Vagina (tissue), 2 donors: ENCODE data around the gene SCD5. TPM values are rescaled to one million over a fixed set of nuclear protein-coding genes. Genes with fewer than 3 reads are reported as not detected.

ENCODE experiments used
- DNase-seq, 2 donors: peaks; one replicate each; pipeline ENCODE4 v3.0.0-alpha.2; 2017; ENCODE audit errors: extremely low spot score in 2 of 2
- H3K27ac ChIP-seq: fragments of 200-600 bp; sonication (generic); one replicate; pipeline ENCODE4 v1.5.1; 2019
- H3K27me3 ChIP-seq: fragments of 200-600 bp; sonication (generic); one replicate; pipeline ENCODE4 v1.5.1; 2019
- H3K36me3 ChIP-seq, 2 donors: fragments of 200-600 bp; sonication (generic); one replicate each; pipeline ENCODE4 v1.5.1; 2017 to 2019
- H3K4me1 ChIP-seq: fragments of 200-600 bp; sonication (generic); one replicate; pipeline ENCODE4 v1.5.1; 2019
- H3K4me3 ChIP-seq, 2 donors: fragments of 200-600 bp; sonication (generic); 1 replicate in 1 of 2; 2 replicates in 1 of 2; pipeline ENCODE4 v1.5.1; 2016 to 2019
- H3K9me3 ChIP-seq: fragments of 200-600 bp; sonication (generic); one replicate; pipeline ENCODE4 v1.5.1; 2019
- POLR2A ChIP-seq, 2 donors: fragments of 450-650 bp; IDR thresholded peaks; one replicate each; pipeline ENCODE4 v1.6.1; 2017; ENCODE audit warnings: antibody characterized with exemption in 2 of 2, mild to moderate bottlenecking in 2 of 2, moderate library complexity in 2 of 2
- POLR2AphosphoS5 ChIP-seq, 2 donors: sonication (generic); formaldehyde crosslinking; IDR thresholded peaks; one replicate each; pipeline ENCODE4 v1.9.0; 2017; ENCODE audit warnings: antibody characterized with exemption in 2 of 2, mild to moderate bottlenecking in 2 of 2, low read depth in 1 of 2; ENCODE audit not compliant: insufficient read depth in 1 of 2
- intact Hi-C: fragments of 100-400 bp; cut with DNase I; formaldehyde crosslinking; loops from one replicate; pipeline ENCODE4 v1.15.1; 2023
- total RNA-seq: library from RNA; depleted of rRNA; stranded (reverse); fragments of >200 nt; gene quantifications from one replicate; pipeline ENCODE4 v1.2.3, GENCODE V29; 2016
- TF ChIP-seq, protein P1 (sequence below), 3 experiments: fragments of 450-650 bp in 2 of 3; fragments of 200-600 bp in 1 of 3; sonication (generic) in 1 of 3; IDR thresholded peaks; one replicate each; pipeline ENCODE4 v1.5.1; 2017 to 2019; ENCODE audit warnings: antibody characterized with exemption in 3 of 3, mild to moderate bottlenecking in 2 of 3, moderate library complexity in 2 of 3

SCD5 gene
- total RNA-seq, 1 donor from 2014 or later = 16.9 TPM

DNA sequence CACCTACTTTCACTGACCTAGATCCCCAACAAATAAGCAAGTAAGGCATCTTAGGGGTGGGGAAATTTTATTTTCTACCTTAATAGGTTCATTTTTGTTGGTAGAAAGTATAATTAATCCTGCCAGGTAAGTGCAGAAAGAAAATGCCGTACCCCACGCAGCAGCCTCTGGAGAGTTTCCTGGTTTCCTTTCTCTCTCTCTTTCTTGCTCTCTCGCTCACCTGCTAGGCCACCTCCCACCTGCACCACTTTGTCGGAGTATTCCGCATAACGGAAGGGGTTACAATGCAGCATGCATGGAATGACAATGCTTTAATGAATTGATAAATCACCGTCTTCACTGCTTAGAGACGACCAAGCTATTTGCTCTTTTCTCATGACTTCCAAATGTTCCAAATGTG, 101.0 kb downstream of the SCD5 start:
- DNase-seq = no peak
- TF ChIP-seq POLR2AphosphoS5 (IDR thresholded peaks at IDR 0.05; ENCODE audit: insufficient read depth in 1 of 2, low read depth in 1 of 2) (no peak), POLR2A (IDR thresholded peaks at IDR 0.05) (no peak)
- TF ChIP-seq, protein P1, sequence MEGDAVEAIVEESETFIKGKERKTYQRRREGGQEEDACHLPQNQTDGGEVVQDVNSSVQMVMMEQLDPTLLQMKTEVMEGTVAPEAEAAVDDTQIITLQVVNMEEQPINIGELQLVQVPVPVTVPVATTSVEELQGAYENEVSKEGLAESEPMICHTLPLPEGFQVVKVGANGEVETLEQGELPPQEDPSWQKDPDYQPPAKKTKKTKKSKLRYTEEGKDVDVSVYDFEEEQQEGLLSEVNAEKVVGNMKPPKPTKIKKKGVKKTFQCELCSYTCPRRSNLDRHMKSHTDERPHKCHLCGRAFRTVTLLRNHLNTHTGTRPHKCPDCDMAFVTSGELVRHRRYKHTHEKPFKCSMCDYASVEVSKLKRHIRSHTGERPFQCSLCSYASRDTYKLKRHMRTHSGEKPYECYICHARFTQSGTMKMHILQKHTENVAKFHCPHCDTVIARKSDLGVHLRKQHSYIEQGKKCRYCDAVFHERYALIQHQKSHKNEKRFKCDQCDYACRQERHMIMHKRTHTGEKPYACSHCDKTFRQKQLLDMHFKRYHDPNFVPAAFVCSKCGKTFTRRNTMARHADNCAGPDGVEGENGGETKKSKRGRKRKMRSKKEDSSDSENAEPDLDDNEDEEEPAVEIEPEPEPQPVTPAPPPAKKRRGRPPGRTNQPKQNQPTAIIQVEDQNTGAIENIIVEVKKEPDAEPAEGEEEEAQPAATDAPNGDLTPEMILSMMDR (IDR thresholded peaks at IDR 0.05) = no peak
- H3K36me3 ChIP-seq = no peaks in the 10 kb centered on the region
- H3K4me1 ChIP-seq = no peaks in the 10 kb centered on the region
- no peaks in the 10 kb centered on the region for H3K27me3 ChIP-seq
- intact Hi-C loops = no loop called here
- H3K4me3 ChIP-seq = no peak overlapping the region
- H3K9me3 ChIP-seq = no peaks in the 10 kb centered on the region
- H3K27ac ChIP-seq = no peak overlapping the region

DNA sequence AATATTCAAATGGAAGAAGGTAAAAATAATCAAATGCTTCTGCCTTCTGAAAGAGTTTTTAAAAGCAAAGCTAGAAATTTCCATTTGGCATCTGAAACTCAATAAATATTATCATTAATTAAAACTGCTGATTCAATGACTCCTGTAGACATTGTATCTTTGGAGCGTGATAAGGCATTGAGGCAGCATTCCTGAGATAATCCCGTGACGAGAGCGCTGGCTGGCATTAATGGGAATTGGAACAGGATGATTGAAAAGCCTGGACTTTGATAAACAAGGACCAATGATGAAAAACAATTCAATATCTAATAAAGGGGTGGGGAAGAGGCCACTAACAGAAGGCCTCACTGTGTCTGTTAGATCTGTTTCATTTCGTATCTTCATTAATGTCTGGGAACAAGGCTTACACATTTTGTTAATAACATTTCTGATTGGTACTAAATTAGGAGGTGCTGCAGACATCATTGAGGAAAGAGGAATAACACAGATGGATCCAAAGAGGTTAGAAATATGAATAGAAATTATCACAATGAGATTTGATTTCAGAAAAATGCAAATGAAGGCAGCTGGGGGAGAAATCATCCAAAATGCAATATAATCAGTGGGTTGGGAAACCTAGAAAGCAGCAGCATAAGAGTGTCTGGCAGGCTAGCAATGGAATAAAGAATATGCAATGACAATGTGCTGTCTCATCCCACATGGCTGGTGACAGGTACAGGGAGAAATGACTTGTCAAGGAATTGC, 102.3 kb downstream of the SCD5 start:
- Histone ChIP-seq H3K4me3 (no peak overlapping the region), H3K36me3 (no peaks in the 10 kb centered on the region), H3K27me3 (no peaks in the 10 kb centered on the region), H3K4me1 (no peaks in the 10 kb centered on the region), H3K27ac (no peak overlapping the region), H3K9me3 (no peaks in the 10 kb centered on the region)
- no peak for DNase-seq
- intact Hi-C loops = no loop called here
- TF ChIP-seq POLR2AphosphoS5 (IDR thresholded peaks at IDR 0.05; ENCODE audit: insufficient read depth in 1 of 2, low read depth in 1 of 2) (no peak), POLR2A (IDR thresholded peaks at IDR 0.05) (no peak)
- TF ChIP-seq, protein P1 (IDR thresholded peaks at IDR 0.05) = no peak

DNA sequence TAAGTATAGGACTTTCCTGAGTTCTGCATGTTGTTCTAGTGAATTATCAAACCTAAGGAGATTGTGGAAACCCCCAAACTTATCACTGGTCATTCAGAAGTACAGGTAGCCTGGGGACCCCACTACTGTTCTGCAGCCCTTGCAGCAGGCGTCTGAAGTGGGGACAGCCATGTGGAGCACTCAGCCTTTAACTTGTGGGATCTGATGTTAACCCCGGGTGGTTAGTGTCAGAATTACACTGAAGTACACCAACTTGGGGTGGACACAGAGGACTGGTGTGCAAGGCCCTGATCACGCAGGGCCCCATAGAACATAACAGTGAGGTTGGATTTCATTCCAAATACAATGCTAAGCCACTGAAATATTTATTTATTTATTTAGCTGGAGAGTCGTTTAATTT, 103.7 kb downstream of the SCD5 start:
- intact Hi-C loops = no loop called here
- no peaks in the 10 kb centered on the region for H3K27me3 ChIP-seq
- TF ChIP-seq, protein P1 (IDR thresholded peaks at IDR 0.05) = no peak
- TF ChIP-seq POLR2A (IDR thresholded peaks at IDR 0.05) = no peak
- TF ChIP-seq POLR2AphosphoS5 (IDR thresholded peaks at IDR 0.05; ENCODE audit: insufficient read depth in 1 of 2, low read depth in 1 of 2) = no peak
- DNase-seq = no peak
- H3K36me3 ChIP-seq = no peaks in the 10 kb centered on the region
- no peaks in the 10 kb centered on the region for H3K4me1 ChIP-seq
- no peaks in the 10 kb centered on the region for H3K9me3 ChIP-seq
- no peak overlapping the region for H3K27ac ChIP-seq
- H3K4me3 ChIP-seq = no peak overlapping the region

DNA sequence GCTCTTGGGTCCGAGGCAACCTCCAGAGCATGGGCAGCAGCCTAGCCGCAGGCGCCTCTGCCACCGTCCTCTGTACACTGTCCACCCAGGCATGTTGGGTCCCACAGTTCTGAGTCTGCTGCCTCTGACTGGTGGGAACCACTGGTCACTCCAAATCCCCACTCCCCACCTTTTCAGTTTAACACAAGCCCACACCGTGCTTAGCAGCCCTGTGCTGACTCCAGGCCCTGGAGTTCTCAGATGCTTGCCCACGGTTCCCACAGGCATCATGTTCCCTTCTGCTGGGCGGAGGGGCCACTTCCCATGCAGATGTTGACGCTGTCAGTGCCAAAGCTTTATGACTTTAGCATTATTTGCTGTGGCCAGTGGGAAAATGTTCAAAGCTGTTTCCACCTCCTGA, 104.5 kb downstream of the SCD5 start:
- intact Hi-C loops = no loop called here
- Histone ChIP-seq H3K9me3 (no peaks in the 10 kb centered on the region), H3K27me3 (no peaks in the 10 kb centered on the region), H3K36me3 (no peaks in the 10 kb centered on the region), H3K4me3 (no peak overlapping the region), H3K27ac (no peak overlapping the region), H3K4me1 (no peaks in the 10 kb centered on the region)
- DNase-seq = no peak
- TF ChIP-seq POLR2A (IDR thresholded peaks at IDR 0.05) = no peak
- TF ChIP-seq POLR2AphosphoS5 (IDR thresholded peaks at IDR 0.05; ENCODE audit: insufficient read depth in 1 of 2, low read depth in 1 of 2) = no peak
- TF ChIP-seq, protein P1 (IDR thresholded peaks at IDR 0.05) = no peak

DNA sequence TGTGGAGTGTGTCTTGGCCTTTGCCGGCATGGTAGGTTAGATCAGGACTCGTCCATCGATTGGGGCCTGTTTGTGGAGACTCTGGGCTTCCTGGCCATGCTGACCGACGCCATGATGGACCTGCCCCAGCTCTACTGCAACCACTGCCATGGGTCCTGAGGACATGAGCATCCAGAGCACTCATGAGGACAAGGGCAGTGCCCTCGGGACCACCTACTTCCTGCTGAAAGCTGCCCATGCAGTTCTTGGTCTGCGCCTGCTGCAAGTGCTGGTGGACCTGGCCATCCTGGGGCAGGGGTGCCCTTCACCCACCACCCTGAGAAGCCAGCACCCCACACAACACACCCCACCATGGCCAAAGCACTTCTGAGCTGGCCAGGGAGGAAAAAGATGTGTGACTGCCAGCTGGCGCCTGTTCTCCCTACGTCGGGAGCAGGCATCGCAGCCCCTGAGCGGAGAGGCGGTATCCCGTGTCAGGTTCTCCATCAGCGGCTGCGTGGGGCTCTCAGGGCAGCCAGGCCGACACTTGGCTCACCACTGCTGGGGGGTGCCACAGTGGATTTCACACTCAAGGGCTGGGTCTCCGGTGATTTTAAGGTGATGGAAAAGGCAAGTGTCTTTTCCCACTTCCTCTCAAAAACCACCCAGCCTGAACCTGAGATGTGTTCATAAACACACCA, 106.4 kb downstream of the SCD5 start:
- H3K27me3 ChIP-seq = no peaks in the 10 kb centered on the region
- intact Hi-C loops = no loop called here
- no peak overlapping the region for H3K27ac ChIP-seq
- no peaks in the 10 kb centered on the region for H3K9me3 ChIP-seq
- no peak for TF ChIP-seq POLR2AphosphoS5 (IDR thresholded peaks at IDR 0.05; ENCODE audit: insufficient read depth in 1 of 2, low read depth in 1 of 2)
- TF ChIP-seq, protein P1 (IDR thresholded peaks at IDR 0.05) = no peak
- no peak for TF ChIP-seq POLR2A (IDR thresholded peaks at IDR 0.05)
- no peak overlapping the region for H3K4me3 ChIP-seq
- no peaks in the 10 kb centered on the region for H3K4me1 ChIP-seq
- no peaks in the 10 kb centered on the region for H3K36me3 ChIP-seq
- DNase-seq = no peak
